ENCODE measurements around the gene CACNA1B. TPM values are rescaled to one million over a fixed set of nuclear protein-coding genes. Genes with fewer than 3 reads are reported as not detected.
"Not testable (repeated sequence)": the region's sequence is repeated elsewhere in the genome, so short reads cannot be mapped to it uniquely, and the experiment has no call there.

The CACNA1B gene
- under 1 TPM; 0.26 to 0.99 TPM for total RNA-seq

- H3K27me3 ChIP-seq, result peaks cover 0 to 10% of the 10 kb centered on the region in 2 donors
- 4 to 5% methylated on average over 8 to 53 of the region's 95 CpGs for WGBS, 2 donors
Measured at GRCh38 chr9:137877506-137878122, at the start of gene CACNA1B. Gene CACNA1B (plus strand): TSS chr9:137877782. CDS start chr9:137877934, 152 bp downstream.

GRCh38 chr9:137827908-137828526 is 49.6 kb upstream of the CACNA1B start:
- no peaks in the 10 kb centered on the region for H3K9me3 ChIP-seq
- 95 to 97% methylated on average over 13 to 20 of the region's 20 CpGs for WGBS, 2 donors
- ATAC-seq, result no peak
- no peak overlapping the region for H3K27ac ChIP-seq
- H3K4me1 ChIP-seq, result no peaks in the 10 kb centered on the region
- intact Hi-C loops (cut with DNase I), result no loop called here
- no peaks in the 10 kb centered on the region for H3K27me3 ChIP-seq
- H3K4me3 ChIP-seq, result no peak overlapping the region
- H3K36me3 ChIP-seq (replicated peaks in 1 of 2; ENCODE audit: insufficient read depth in 1 of 2, low read depth in 2 of 2), result peaks cover 3 to 9% of the 10 kb centered on the region in 2 donors
- TF ChIP-seq CTCF (IDR thresholded peaks at IDR 0.05), result no peak
- TF ChIP-seq POLR2A (IDR thresholded peaks at IDR 0.05), result no peak
- DNase-seq, result no peak

More at GRCh38 chr9:137877506-137878122, at the start of gene CACNA1B:
- H3K4me1 ChIP-seq; H3K4me3 ChIP-seq; ATAC-seq; H3K36me3 ChIP-seq (replicated peaks in 1 of 2; ENCODE audit: insufficient read depth in 1 of 2, low read depth in 2 of 2); H3K9me3 ChIP-seq; H3K27ac ChIP-seq; DNase-seq; intact Hi-C loops (cut with DNase I): not testable (repeated sequence)

GRCh38 chr9:137828527-137829259 is 48.9 kb upstream of the CACNA1B start:
- Histone ChIP-seq H3K27me3 (no peaks in the 10 kb centered on the region), H3K27ac (no peak overlapping the region), H3K36me3 (replicated peaks in 1 of 2; ENCODE audit: insufficient read depth in 1 of 2, low read depth in 2 of 2) (peaks cover 3 to 9% of the 10 kb centered on the region in 2 donors), H3K9me3 (no peaks in the 10 kb centered on the region), H3K4me3 (no peak overlapping the region), H3K4me1 (no peaks in the 10 kb centered on the region)
- WGBS, 2 donors, result 88 to 89% methylated on average over 14 to 21 of the region's 21 CpGs
- ATAC-seq (no peak), DNase-seq (no peak)
- TF ChIP-seq POLR2A (IDR thresholded peaks at IDR 0.05), result no peak
- no peak for TF ChIP-seq CTCF (IDR thresholded peaks at IDR 0.05)
- intact Hi-C loops (cut with DNase I), result no loop called here

GRCh38 chr9:137829260-137829996 is 48.2 kb upstream of the CACNA1B start:
- ATAC-seq (no peak), DNase-seq (no peak)
- Histone ChIP-seq H3K4me1 (no peaks in the 10 kb centered on the region), H3K36me3 (replicated peaks in 1 of 2; ENCODE audit: insufficient read depth in 1 of 2, low read depth in 2 of 2) (peaks cover 3 to 9% of the 10 kb centered on the region in 2 donors), H3K27me3 (no peaks in the 10 kb centered on the region), H3K4me3 (no peak overlapping the region), H3K27ac (no peak overlapping the region), H3K9me3 (no peaks in the 10 kb centered on the region)
- WGBS, 2 donors, result 93 to 94% methylated on average over 11 to 14 of the region's 14 CpGs
- intact Hi-C loops (cut with DNase I), result no loop called here
- no peak for TF ChIP-seq CTCF (IDR thresholded peaks at IDR 0.05)
- no peak for TF ChIP-seq POLR2A (IDR thresholded peaks at IDR 0.05)
